DND-41 (cell line): ENCODE data around the gene FAN1.

ENCODE experiments used
- CTCF ChIP-seq: IDR thresholded peaks from 2 replicates; pipeline ENCODE4 v1.5.1; 2012; ENCODE audit warnings: borderline replicate concordance, low read length, moderate library complexity, mild to moderate bottlenecking; ENCODE audit not compliant: poor library complexity, severe bottlenecking; ENCODE audit errors: extremely low read depth
- EZH2 ChIP-seq: IDR thresholded peaks from 3 replicates; pipeline ENCODE4 v1.6.1; 2012; ENCODE audit warnings: borderline replicate concordance, low read depth, mild to moderate bottlenecking, moderate library complexity, low read length, inconsistent platforms; ENCODE audit not compliant: severe bottlenecking

GRCh38 chr15:30984542-30984941, 80.8 kb downstream of the FAN1 start:
- no peak for TF ChIP-seq EZH2
- no peak for TF ChIP-seq CTCF
